GM18858 (cell line): Measurements from ENCODE around the gene C1GALT1C1L.
"Not testable (repeated sequence)": the region's sequence is repeated elsewhere in the genome, so short reads cannot be mapped to it uniquely, and the experiment has no call there.

Experiments
- ATAC-seq: cut with Tn5 transposase; IDR thresholded peaks from one replicate; pipeline ENCODE4 v1.9.1; 2021; ENCODE audit not compliant: unreplicated experiment

C1GALT1C1L gene

GRCh38 chr2:43657241-43657640, 19.0 kb downstream of the C1GALT1C1L start:
- ATAC-seq, result no peak

- no peak for ATAC-seq
These were observed 22.7 kb downstream of the C1GALT1C1L start for GRCh38 chr2:43653506-43653905.

GRCh38 chr2:43648994-43649701, 27.1 kb downstream of the C1GALT1C1L start:
- no peak for ATAC-seq

- ATAC-seq, result no peak
These were observed 32.5 kb downstream of the C1GALT1C1L start for GRCh38 chr2:43643680-43644079.

GRCh38 chr2:43642363-43642762, 33.9 kb downstream of the C1GALT1C1L start:
- no peak for ATAC-seq

- ATAC-seq, result peak; percentile 99
These were observed 39.0 kb downstream of the C1GALT1C1L start, which contains the start of gene PLEKHH2 for GRCh38 chr2:43637030-43637803. Gene PLEKHH2, plus strand, starts transcription at chr2:43637260. Its CDS starts 7,414 bp downstream, at chr2:43644674.

GRCh38 chr2:43636621-43637020, 39.6 kb downstream of the C1GALT1C1L start:
- ATAC-seq, result no peak

- ATAC-seq, result not testable (repeated sequence)
These were observed 40.1 kb downstream of the C1GALT1C1L start for GRCh38 chr2:43636153-43636552.

- ATAC-seq, result no peak
These were observed 41.5 kb downstream of the C1GALT1C1L start for GRCh38 chr2:43634604-43635306.

GRCh38 chr2:43631618-43632317, 44.5 kb downstream of the C1GALT1C1L start:
- no peak for ATAC-seq
